DND-41 (cell line): ENCODE measurements around the gene EYS.
"Not testable (repeated sequence)": the region's sequence is repeated elsewhere in the genome, so short reads cannot be mapped to it uniquely, and the experiment has no call there.

ENCODE experiments used
- ATAC-seq: fragments of 200-7000 bp; cut with Tn5 transposase; 3 replicates; pipeline ENCODE4 v1.9.1; 2021; ENCODE audit warnings: low read depth; ENCODE audit not compliant: insufficient read depth
- DNase-seq: peaks from one replicate; pipeline ENCODE4 v3.0.0-alpha.2; 2020
- H2AFZ ChIP-seq: 2 replicates; pipeline ENCODE4 v1.6.0; 2012; ENCODE audit warnings: low read depth, low read length
- H3K27ac ChIP-seq: 2 replicates; pipeline ENCODE4 v1.5.1; 2012; ENCODE audit warnings: low read length, inconsistent platforms
- H3K27me3 ChIP-seq: fragments of 200-600 bp; sonication (generic); 2 replicates; pipeline ENCODE4 v1.6.0; 2012; ENCODE audit warnings: low read length, mild to moderate bottlenecking, inconsistent platforms; ENCODE audit not compliant: insufficient read depth, poor library complexity
- H3K36me3 ChIP-seq: 2 replicates; pipeline ENCODE4 v1.5.1; 2012; ENCODE audit warnings: low read length, inconsistent platforms; ENCODE audit not compliant: insufficient read depth
- H3K4me1 ChIP-seq: 2 replicates; pipeline ENCODE4 v1.5.1; 2012; ENCODE audit warnings: mild to moderate bottlenecking, low read length; ENCODE audit not compliant: insufficient read depth
- H3K4me2 ChIP-seq: 2 replicates; pipeline ENCODE4 v1.6.0; 2012; ENCODE audit warnings: mild to moderate bottlenecking, moderate library complexity, low read length, inconsistent platforms; ENCODE audit not compliant: insufficient read depth
- H3K4me3 ChIP-seq, 2 experiments: fragments of 200-600 bp in 1 of 2; shearing (Covaris generic) in 1 of 2; 2 replicates each; pipeline ENCODE4 v1.5.1; 2012 to 2016; ENCODE audit warnings: inconsistent platforms in 2 of 2, low read length in 2 of 2, mild to moderate bottlenecking in 2 of 2, low read depth in 1 of 2, moderate library complexity in 1 of 2
- H3K79me2 ChIP-seq: 2 replicates; pipeline ENCODE4 v1.6.0; 2012; ENCODE audit warnings: low read length, inconsistent platforms; ENCODE audit not compliant: insufficient read depth
- H3K9ac ChIP-seq: 2 replicates; pipeline ENCODE4 v1.6.0; 2012; ENCODE audit warnings: low read depth, mild to moderate bottlenecking, inconsistent platforms, low read length, moderate library complexity
- H3K9me3 ChIP-seq: 2 replicates; pipeline ENCODE4 v1.5.1; 2012; ENCODE audit warnings: low read length, moderate library complexity, mild to moderate bottlenecking, inconsistent platforms; ENCODE audit not compliant: insufficient read depth, severe bottlenecking
- H4K20me1 ChIP-seq: 2 replicates; pipeline ENCODE4 v1.6.0; 2012; ENCODE audit warnings: low read length; ENCODE audit not compliant: insufficient read depth
- EZH2 ChIP-seq: IDR thresholded peaks from 3 replicates; pipeline ENCODE4 v1.6.1; 2012; ENCODE audit warnings: borderline replicate concordance, low read depth, mild to moderate bottlenecking, moderate library complexity, low read length, inconsistent platforms; ENCODE audit not compliant: severe bottlenecking
- TF ChIP-seq, protein P1 (sequence below): IDR thresholded peaks from 2 replicates; pipeline ENCODE4 v1.5.1; 2012; ENCODE audit warnings: borderline replicate concordance, low read length, moderate library complexity, mild to moderate bottlenecking; ENCODE audit not compliant: poor library complexity, severe bottlenecking; ENCODE audit errors: extremely low read depth

EYS gene

DNA sequence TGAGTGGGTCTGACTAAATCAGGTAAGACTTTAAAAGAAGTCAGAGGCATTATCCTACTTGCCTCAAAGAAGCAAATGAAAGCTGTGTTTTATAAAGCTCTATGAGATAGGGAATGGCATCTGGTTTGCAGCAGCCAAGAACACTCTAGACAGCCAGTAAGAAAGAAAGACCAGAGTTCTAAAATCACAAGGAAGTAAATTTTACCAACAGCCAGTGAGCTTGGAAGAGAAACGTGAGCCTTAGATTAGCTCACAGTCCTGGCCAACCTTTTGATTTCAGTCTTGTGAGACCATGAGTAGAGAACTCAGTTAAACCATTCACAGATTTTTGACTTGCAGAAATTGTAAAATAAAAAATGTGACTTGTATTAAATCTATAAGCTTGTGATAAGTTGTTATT lies 693.0 kb downstream of the EYS start:
- Histone ChIP-seq H3K79me2 (no peaks in the 10 kb centered on the region), H2AFZ (no peak overlapping the region), H3K4me2 (no peak overlapping the region), H3K4me3 (no peak overlapping the region), H3K9ac (no peak overlapping the region), H3K27ac (no peak overlapping the region), H3K36me3 (no peaks in the 10 kb centered on the region), H4K20me1 (no peaks in the 10 kb centered on the region), H3K9me3 (no peaks in the 10 kb centered on the region), H3K27me3 (no peaks in the 10 kb centered on the region), H3K4me1 (no peaks in the 10 kb centered on the region)
- TF ChIP-seq EZH2 = no peak
- TF ChIP-seq, protein P1, sequence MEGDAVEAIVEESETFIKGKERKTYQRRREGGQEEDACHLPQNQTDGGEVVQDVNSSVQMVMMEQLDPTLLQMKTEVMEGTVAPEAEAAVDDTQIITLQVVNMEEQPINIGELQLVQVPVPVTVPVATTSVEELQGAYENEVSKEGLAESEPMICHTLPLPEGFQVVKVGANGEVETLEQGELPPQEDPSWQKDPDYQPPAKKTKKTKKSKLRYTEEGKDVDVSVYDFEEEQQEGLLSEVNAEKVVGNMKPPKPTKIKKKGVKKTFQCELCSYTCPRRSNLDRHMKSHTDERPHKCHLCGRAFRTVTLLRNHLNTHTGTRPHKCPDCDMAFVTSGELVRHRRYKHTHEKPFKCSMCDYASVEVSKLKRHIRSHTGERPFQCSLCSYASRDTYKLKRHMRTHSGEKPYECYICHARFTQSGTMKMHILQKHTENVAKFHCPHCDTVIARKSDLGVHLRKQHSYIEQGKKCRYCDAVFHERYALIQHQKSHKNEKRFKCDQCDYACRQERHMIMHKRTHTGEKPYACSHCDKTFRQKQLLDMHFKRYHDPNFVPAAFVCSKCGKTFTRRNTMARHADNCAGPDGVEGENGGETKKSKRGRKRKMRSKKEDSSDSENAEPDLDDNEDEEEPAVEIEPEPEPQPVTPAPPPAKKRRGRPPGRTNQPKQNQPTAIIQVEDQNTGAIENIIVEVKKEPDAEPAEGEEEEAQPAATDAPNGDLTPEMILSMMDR = no peak
- no peak for ATAC-seq
- no peak for DNase-seq

- Histone ChIP-seq H3K9me3 (no peaks in the 10 kb centered on the region), H3K4me2 (no peak overlapping the region), H3K79me2 (no peaks in the 10 kb centered on the region), H3K27ac (no peak overlapping the region), H4K20me1 (no peaks in the 10 kb centered on the region), H3K36me3 (no peaks in the 10 kb centered on the region), H3K9ac (no peak overlapping the region), H3K4me3 (no peak overlapping the region), H3K27me3 (no peaks in the 10 kb centered on the region), H2AFZ (no peak overlapping the region), H3K4me1 (no peaks in the 10 kb centered on the region)
- DNase-seq (no peak), ATAC-seq (no peak)
- no peak for TF ChIP-seq EZH2
- TF ChIP-seq, protein P1 = no peak
Observed at GRCh38 chr6:65006788-65007187, 700.2 kb downstream of the EYS start.

GRCh38 chr6:65004283-65004682 lies 702.7 kb downstream of the EYS start:
- TF ChIP-seq, protein P1 = no peak
- no peak for TF ChIP-seq EZH2

GRCh38 chr6:65002882-65003281 lies 704.1 kb downstream of the EYS start:
- H3K27me3 ChIP-seq, H3K9me3 ChIP-seq, H3K4me1 ChIP-seq, DNase-seq, H3K4me2 ChIP-seq, H3K9ac ChIP-seq, H4K20me1 ChIP-seq, ATAC-seq, H3K27ac ChIP-seq, H3K4me3 ChIP-seq, H3K79me2 ChIP-seq, H3K36me3 ChIP-seq, H2AFZ ChIP-seq: not testable (repeated sequence)

More at GRCh38 chr6:65004283-65004682, 702.7 kb downstream of the EYS start:
- DNase-seq = no peak
- Histone ChIP-seq H3K9ac (no peak overlapping the region), H4K20me1 (no peaks in the 10 kb centered on the region), H3K9me3 (no peaks in the 10 kb centered on the region), H3K27me3 (no peaks in the 10 kb centered on the region), H3K4me2 (no peak overlapping the region), H2AFZ (no peak overlapping the region), H3K36me3 (no peaks in the 10 kb centered on the region), H3K4me1 (no peaks in the 10 kb centered on the region), H3K4me3 (no peak overlapping the region), H3K79me2 (no peaks in the 10 kb centered on the region), H3K27ac (no peak overlapping the region)
- ATAC-seq = no peak
